Omental fat pad (tissue), 4 donors: ENCODE results near the gene VPS39. TPM values are rescaled to one million over a fixed set of nuclear protein-coding genes. Genes with fewer than 3 reads are reported as not detected.

Source experiments
- ATAC-seq: fragments of 150-250 bp; one replicate; pipeline ENCODE4 v1.9.1; 2016; ENCODE audit warnings: mild to moderate bottlenecking, moderate library complexity; ENCODE audit not compliant: low FRiP score
- DNase-seq: peaks from one replicate; pipeline ENCODE4 v3.0.0-alpha.2; 2019; ENCODE audit warnings: low spot score
- total RNA-seq, 4 donors: library from RNA; depleted of rRNA; stranded (reverse); fragments of >200 nt; gene quantifications; one replicate each; pipeline ENCODE4 v1.1.0, GENCODE V29; 2016
- TF ChIP-seq, protein P1 (sequence below), 3 donors: fragments of 450-650 bp; IDR thresholded peaks; one replicate each; pipeline ENCODE4 v1.5.1; 2016 to 2017; ENCODE audit warnings: antibody characterized with exemption in 3 of 3, mild to moderate bottlenecking in 3 of 3, moderate library complexity in 2 of 3

The VPS39 gene
- total RNA-seq, 4 donors from 2014 or later = 61.0 to 134 (median 73.8) TPM

DNA sequence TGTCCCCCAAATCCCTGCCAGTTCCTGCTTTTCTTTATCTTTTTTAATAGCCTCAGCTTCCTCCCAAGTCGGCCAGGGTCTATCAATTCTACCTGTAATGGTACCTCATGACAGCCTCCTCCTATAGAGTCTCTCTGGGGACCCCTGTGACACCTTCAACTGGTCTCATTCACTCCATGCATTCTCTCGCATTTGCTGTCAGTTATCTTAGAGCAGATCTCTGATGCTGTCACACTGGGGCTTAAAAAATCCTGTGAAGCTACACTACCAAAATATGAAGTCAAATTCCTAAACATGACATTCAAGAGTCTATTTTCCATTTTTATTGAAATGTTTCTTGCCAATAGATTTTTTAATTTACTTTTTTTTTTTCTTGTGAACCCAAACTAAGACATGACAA lies 5.5 kb downstream of the VPS39 start:
- ATAC-seq = no peak
- TF ChIP-seq, protein P1, sequence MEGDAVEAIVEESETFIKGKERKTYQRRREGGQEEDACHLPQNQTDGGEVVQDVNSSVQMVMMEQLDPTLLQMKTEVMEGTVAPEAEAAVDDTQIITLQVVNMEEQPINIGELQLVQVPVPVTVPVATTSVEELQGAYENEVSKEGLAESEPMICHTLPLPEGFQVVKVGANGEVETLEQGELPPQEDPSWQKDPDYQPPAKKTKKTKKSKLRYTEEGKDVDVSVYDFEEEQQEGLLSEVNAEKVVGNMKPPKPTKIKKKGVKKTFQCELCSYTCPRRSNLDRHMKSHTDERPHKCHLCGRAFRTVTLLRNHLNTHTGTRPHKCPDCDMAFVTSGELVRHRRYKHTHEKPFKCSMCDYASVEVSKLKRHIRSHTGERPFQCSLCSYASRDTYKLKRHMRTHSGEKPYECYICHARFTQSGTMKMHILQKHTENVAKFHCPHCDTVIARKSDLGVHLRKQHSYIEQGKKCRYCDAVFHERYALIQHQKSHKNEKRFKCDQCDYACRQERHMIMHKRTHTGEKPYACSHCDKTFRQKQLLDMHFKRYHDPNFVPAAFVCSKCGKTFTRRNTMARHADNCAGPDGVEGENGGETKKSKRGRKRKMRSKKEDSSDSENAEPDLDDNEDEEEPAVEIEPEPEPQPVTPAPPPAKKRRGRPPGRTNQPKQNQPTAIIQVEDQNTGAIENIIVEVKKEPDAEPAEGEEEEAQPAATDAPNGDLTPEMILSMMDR (IDR thresholded peaks at IDR 0.05) = no peak
- no peak for DNase-seq

DNA sequence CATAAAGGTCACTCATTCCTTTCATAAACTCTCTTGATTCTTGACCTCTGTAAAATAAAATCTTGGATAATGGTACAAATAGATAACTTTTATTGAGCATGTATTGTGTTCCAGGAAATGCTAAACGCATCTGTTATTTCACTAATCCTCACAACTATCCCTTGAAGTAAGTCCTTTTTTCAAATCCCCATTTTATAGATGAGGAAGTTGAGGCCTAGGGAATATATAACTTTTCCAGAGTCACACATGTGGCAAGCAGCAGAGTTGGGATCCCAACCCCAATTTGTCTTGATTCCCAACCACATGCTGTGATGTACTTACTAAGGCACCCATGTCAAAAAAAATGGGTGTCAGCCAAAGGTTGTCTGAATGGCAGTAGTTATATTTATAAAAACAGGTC lies 6.3 kb downstream of the VPS39 start:
- DNase-seq = no peak
- TF ChIP-seq, protein P1 (IDR thresholded peaks at IDR 0.05) = no peak
- ATAC-seq = no peak

DNA sequence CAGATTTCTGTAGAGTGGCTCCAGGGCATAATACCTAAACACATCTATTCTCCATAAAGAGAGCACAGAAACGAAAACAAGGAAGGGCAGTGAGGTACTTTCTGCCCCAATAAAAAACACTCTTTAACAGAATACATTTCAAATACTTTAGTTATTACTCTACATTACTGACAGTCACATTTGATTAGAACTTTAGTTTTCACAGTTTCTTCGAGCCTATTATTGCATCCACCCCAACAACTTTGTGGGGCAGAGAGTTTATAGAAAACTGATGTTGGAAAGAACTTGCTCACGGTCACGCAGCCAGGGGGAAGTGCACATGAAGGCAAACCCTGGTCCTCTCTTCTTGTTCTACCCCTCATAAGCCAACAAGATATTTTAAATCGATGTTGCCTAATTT lies 9.0 kb downstream of the VPS39 start:
- ATAC-seq (no peak), DNase-seq (no peak)
- TF ChIP-seq, protein P1 (IDR thresholded peaks at IDR 0.05) = no peak

DNA sequence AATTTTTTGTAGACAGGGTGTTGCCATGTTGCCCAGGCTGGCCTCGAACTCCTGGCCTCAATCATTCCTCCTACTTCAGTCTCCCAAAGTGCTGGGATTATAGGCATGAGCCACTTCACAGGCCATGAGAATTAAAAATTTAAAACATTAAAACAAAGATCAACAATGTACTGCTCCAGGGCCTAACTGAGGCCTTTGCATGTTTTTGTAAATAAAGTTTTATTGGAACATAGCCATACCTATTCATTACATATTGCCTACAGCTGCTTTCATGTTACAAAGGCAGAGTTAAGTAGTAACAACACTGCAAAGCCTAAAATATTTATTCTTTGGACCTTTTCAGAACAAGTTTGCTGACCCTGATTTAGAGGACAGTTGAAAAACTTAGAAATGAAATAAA lies 9.6 kb downstream of the VPS39 start:
- TF ChIP-seq, protein P1 (IDR thresholded peaks at IDR 0.05) = no peak
- DNase-seq = no peak
- no peak for ATAC-seq

DNA sequence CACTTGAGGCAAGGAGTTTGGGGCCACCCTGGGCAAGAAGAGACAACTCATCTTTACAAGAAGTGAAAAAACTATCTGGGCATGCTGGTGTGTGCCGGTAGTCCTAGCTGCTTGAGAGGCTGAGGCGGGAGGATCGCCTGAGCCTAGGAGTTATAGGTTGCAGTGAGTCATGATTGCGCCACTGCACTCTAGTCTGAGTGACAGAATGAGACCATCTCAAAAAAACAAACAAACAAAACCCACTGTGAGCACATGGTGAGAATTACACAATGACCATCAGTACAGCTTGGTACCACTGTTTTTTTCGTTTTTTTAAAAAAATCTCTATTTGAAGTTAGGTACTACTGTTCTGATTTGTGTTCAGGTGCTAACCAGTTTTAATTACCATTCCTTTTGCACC lies 13.6 kb downstream of the VPS39 start:
- ATAC-seq = peak; percentile 62
- DNase-seq = peak; percentile 31
- TF ChIP-seq, protein P1 (IDR thresholded peaks at IDR 0.05) = no peak

DNA sequence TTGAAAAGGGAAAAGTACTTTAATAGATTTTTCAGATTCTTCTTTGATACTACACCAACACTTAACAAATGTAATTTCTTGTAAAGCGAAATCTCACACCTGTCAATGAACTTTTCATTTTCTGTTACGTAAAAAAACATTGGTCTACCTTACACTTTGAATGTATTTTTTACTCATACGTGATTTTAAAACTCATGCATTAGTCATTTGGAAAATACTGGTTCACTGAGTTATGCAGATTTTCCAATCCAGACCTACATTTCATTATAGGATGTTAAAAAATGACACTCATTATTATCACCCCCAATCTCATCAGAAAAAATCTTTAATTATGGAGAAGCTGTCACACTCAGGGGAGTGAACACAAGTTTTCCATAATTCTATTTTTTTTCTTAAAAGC lies 14.7 kb downstream of the VPS39 start:
- DNase-seq (no peak), ATAC-seq (no peak)
- TF ChIP-seq, protein P1 (IDR thresholded peaks at IDR 0.05) = no peak

DNA sequence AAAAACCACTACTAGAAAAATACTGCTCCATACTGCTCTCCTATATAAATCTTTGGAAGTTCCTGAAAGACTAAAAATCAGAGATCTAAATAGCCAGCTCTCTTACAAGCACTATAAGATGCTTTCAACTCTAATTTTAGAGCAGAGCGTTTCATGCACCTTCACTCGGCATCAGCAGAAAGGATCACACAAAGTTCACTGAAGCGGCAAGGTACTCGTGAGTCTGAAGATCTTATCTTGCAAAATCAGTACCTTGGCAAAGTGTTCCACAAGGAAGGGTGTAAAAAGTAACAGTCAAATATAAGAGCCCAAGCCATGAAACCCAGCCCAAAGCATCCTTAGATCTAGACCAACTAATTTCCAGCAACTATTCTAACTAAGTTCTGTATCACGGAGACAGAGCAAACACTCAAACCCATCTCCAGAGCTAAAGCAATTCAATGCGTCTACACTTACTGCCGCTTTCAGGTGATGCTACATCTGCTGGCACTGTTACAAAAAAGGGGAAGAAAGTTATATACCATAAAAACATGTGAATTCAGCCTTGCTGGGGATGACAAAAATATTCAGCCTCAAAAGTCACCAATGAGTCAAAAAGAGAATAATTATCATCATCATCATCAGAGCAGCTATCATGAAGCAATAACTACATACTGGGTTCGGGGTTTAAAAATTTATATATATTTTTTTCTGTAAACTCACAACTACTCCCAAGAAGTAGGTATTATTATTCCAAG lies 16.3 kb downstream of the VPS39 start:
- TF ChIP-seq, protein P1 (IDR thresholded peaks at IDR 0.05) = no peak
- ATAC-seq (no peak), DNase-seq (no peak)
